K562 (cell line): ENCODE measurements around the gene UBE2M. TPM values are rescaled to one million over a fixed set of nuclear protein-coding genes. Genes with fewer than 3 reads are reported as not detected.
A peak's percentile ranks its signal among the peaks of the same experiment; 100 is the strongest.

Experiments used
- CREB3 ChIP-seq: fragments of 450-650 bp; conservative IDR thresholded peaks from 2 replicates; pipeline ENCODE4 v1.6.1; 2016; ENCODE audit warnings: missing genetic modification characterization, low read depth, mild to moderate bottlenecking, missing compliant biosample characterization, moderate library complexity
- CTBP1 ChIP-seq: fragments of 450-650 bp; IDR thresholded peaks from 2 replicates; pipeline ENCODE4 v1.6.1; 2016; ENCODE audit warnings: borderline replicate concordance
- DACH1 ChIP-seq: fragments of 450-650 bp; IDR thresholded peaks from 2 replicates; pipeline ENCODE4 v1.6.1; 2018; ENCODE audit not compliant: partially characterized antibody
- FOXA1 ChIP-seq: fragments of 450-650 bp; IDR thresholded peaks from 2 replicates; pipeline ENCODE4 v1.6.1; 2016; ENCODE audit warnings: mild to moderate bottlenecking, borderline replicate concordance
- GTF3C2 ChIP-seq: IDR thresholded peaks from 3 replicates; pipeline ENCODE4 v1.6.1; 2011; ENCODE audit warnings: borderline replicate concordance, mild to moderate bottlenecking, moderate library complexity; ENCODE audit not compliant: insufficient read length; ENCODE audit errors: extremely low read depth
- HIVEP1 ChIP-seq: fragments of 250-450 bp; sonication (Bioruptor Pico); IDR thresholded peaks from 2 replicates; pipeline ENCODE4 v1.4.0; 2020; ENCODE audit warnings: mild to moderate bottlenecking
- HMBOX1 ChIP-seq: sonication (generic); IDR thresholded peaks from 2 replicates; pipeline ENCODE4 v1.6.1; 2016
- HMG20A ChIP-seq: fragments of 450-650 bp; formaldehyde crosslinking; conservative IDR thresholded peaks from 2 replicates; pipeline ENCODE4 v1.4.0; 2020; ENCODE audit warnings: mild to moderate bottlenecking, mixed read lengths
- MECOM ChIP-seq: fragments of 250-450 bp; sonication (Bioruptor Pico); IDR thresholded peaks from 2 replicates; pipeline ENCODE4 v1.8.0; 2022; ENCODE audit warnings: inconsistent platforms
- MNT ChIP-seq, 2 experiments: fragments of 450-650 bp; conservative IDR thresholded peaks; 2 replicates each; pipeline ENCODE4 v1.6.1; 2017; ENCODE audit warnings: mild to moderate bottlenecking in 2 of 2, moderate library complexity in 2 of 2
- RAD21 ChIP-seq, 2 experiments: fragments of 250-450 bp in 1 of 2; fragments of 450-650 bp in 1 of 2; sonication (Bioruptor Pico) in 1 of 2; formaldehyde crosslinking in 1 of 2; IDR thresholded peaks in 1 of 2; conservative IDR thresholded peaks in 1 of 2; 2 replicates each; pipeline versions ENCODE4 v1.4.0 to v1.8.0; 2020 to 2022; ENCODE audit warnings: mild to moderate bottlenecking in 2 of 2, moderate library complexity in 1 of 2
- RBM39 ChIP-seq: fragments of 200-400 bp; formaldehyde crosslinking; optimal IDR thresholded peaks from 2 replicates; pipeline ENCODE3; 2018; ENCODE audit warnings: low read depth, low read length
- SREBF1 ChIP-seq: fragments of 150-350 bp; IDR thresholded peaks from 2 replicates; pipeline ENCODE4 v1.6.1; 2014; ENCODE audit warnings: antibody characterized with exemption, low read depth, low read length, borderline replicate concordance
- STAG1 ChIP-seq: sonication (generic); formaldehyde crosslinking; IDR thresholded peaks from 2 replicates; pipeline ENCODE4 v1.5.0; 2020; ENCODE audit warnings: missing genetic modification reagents, borderline replicate concordance
- TBP ChIP-seq: optimal IDR thresholded peaks from 2 replicates; pipeline ENCODE3; 2011; ENCODE audit warnings: low read depth, low read length, improper control_type of control experiment
- ZBTB1 ChIP-seq: sonication (generic); formaldehyde crosslinking; IDR thresholded peaks from 2 replicates; pipeline ENCODE4 v1.8.1; 2023; ENCODE audit warnings: missing genetic modification reagents, low read depth, mild to moderate bottlenecking, borderline replicate concordance
- ZNF280B ChIP-seq: fragments of 250-450 bp; sonication (Bioruptor Pico); IDR thresholded peaks from 2 replicates; pipeline ENCODE4 v1.5.1; 2021; ENCODE audit warnings: mild to moderate bottlenecking
- ZNF57 ChIP-seq: fragments of 450-650 bp; formaldehyde crosslinking; IDR thresholded peaks from 2 replicates; pipeline ENCODE4 v1.4.0; 2020; ENCODE audit warnings: mild to moderate bottlenecking, moderate library complexity
- polyA plus RNA-seq, 8 experiments: library from polyadenylated mRNA; depleted of rRNA in 4 of 8; stranded (reverse) in 5 of 8; unstranded in 3 of 8; fragments of >200 nt; fragmentation: Nextera tagmentation in 2 of 8; fragmentation: Illumina TruSeq in 1 of 8; extraction: Ambion mirVana in 2 of 8; extraction: Trizol in 1 of 8; gene quantifications; 2 replicates each; pipeline versions ENCODE4 v1.2.1 to v1.2.3, GENCODE V29; 2011 to 2014; ENCODE audit warnings: inconsistent platforms in 1 of 8, missing spikeins in 1 of 8
- total RNA-seq, 7 experiments: library from RNA; depleted of rRNA in 6 of 7; stranded (reverse); fragments of >200 nt in 6 of 7; fragmentation: Illumina TruSeq in 2 of 7; extraction: Trizol in 2 of 7; gene quantifications; 2 replicates each; pipeline versions ENCODE4 v1.2.1 to v1.2.3, GENCODE V29; 2011 to 2021; ENCODE audit warnings: low replicate concordance in 1 of 7

The UBE2M gene
- total and polyA plus RNA-seq, 9 of the 15 experiments (the other 6 are each of a cell fraction or from before 2014, with no cell fraction given) = 0.92 to 163 (median 85.7) TPM

GRCh38 chr19:58581227-58582141 lies 23.1 kb upstream of the UBE2M start (continued):
- TF ChIP-seq GTF3C2 = peak; percentile 90
- no peak for TF ChIP-seq HIVEP1 (CRISPR knock-in tag)
- peak; percentile 89 for TF ChIP-seq CTBP1
- TF ChIP-seq MNT (conservative IDR thresholded peaks at IDR 0.05) = peak in 1 of 2 experiments; percentile 64; a peak in 3 of 4 replicates
- TF ChIP-seq DACH1 = peak; percentile 60
- TF ChIP-seq RAD21 (CRISPR knock-in tag; conservative IDR thresholded peaks at IDR 0.05 in 1 of 2, IDR thresholded peaks at IDR 0.05 in 1 of 2) = peak; percentile 99
- TF ChIP-seq STAG1 (CRISPR knock-in tag) = peak; percentile 59; the same call in 1 of the 2 replicates
- no peak for TF ChIP-seq CREB3 (tag)
- TF ChIP-seq RBM39 = peak; percentile 91
- peak; percentile 98 for TF ChIP-seq HMBOX1
- no peak for TF ChIP-seq ZNF280B (CRISPR knock-in tag)
- no peak for TF ChIP-seq MECOM
- no peak for TF ChIP-seq ZNF57 (CRISPR knock-in tag)
- TF ChIP-seq TBP = peak; percentile 50
- no peak for TF ChIP-seq SREBF1
- no peak for TF ChIP-seq HMG20A
- no peak for TF ChIP-seq FOXA1
- 0 out of 2 replicates have a peak, but pooled peaks have one; percentile 22 for TF ChIP-seq ZBTB1 (CRISPR knock-in tag)
